Fibroblast of gingiva (primary cell): ENCODE measurements around the gene SLC6A5.
"Not testable (repeated sequence)": the region's sequence is repeated elsewhere in the genome, so short reads cannot be mapped to it uniquely, and the experiment has no call there.

Experiments
- DNase-seq: peaks from one replicate; pipeline ENCODE4 v3.0.0-alpha.2; 2011; ENCODE audit warnings: low read depth

Gene SLC6A5

GRCh38 chr11:20599221-20600019 is at the start of gene SLC6A5:
TSS of gene SLC6A5 (plus strand) at chr11:20599608. CDS start at chr11:20599673, 65 bp downstream.
- DNase-seq: no peak

GRCh38 chr11:20551096-20551495 is 48.3 kb upstream of the SLC6A5 start:
- DNase-seq: no peak

GRCh38 chr11:20555783-20556182 is 43.6 kb upstream of the SLC6A5 start:
- no peak for DNase-seq

- not testable (repeated sequence) for DNase-seq
Observed at GRCh38 chr11:20556396-20556795, 43.0 kb upstream of the SLC6A5 start.

GRCh38 chr11:20558741-20559140 is 40.7 kb upstream of the SLC6A5 start:
- DNase-seq: no peak

GRCh38 chr11:20559523-20560300 is 39.7 kb upstream of the SLC6A5 start:
- no peak for DNase-seq

GRCh38 chr11:20561915-20562314 is 37.5 kb upstream of the SLC6A5 start:
- no peak for DNase-seq

GRCh38 chr11:20563866-20564265 is 35.5 kb upstream of the SLC6A5 start:
- no peak for DNase-seq

GRCh38 chr11:20564846-20565635 is 34.4 kb upstream of the SLC6A5 start:
- no peak for DNase-seq

GRCh38 chr11:20566115-20566514 is 33.3 kb upstream of the SLC6A5 start:
- DNase-seq: not testable (repeated sequence)

GRCh38 chr11:20566591-20567434 is 32.6 kb upstream of the SLC6A5 start:
- DNase-seq: no peak

- DNase-seq: not testable (repeated sequence)
Observed at GRCh38 chr11:20579725-20580124, 19.7 kb upstream of the SLC6A5 start.

GRCh38 chr11:20583201-20583600 is 16.2 kb upstream of the SLC6A5 start:
- no peak for DNase-seq

GRCh38 chr11:20584093-20584774 is 15.2 kb upstream of the SLC6A5 start:
- DNase-seq: no peak

GRCh38 chr11:20589796-20590195 is 9.6 kb upstream of the SLC6A5 start:
- no peak for DNase-seq

- DNase-seq: no peak
Observed at GRCh38 chr11:20590381-20590780, 9.0 kb upstream of the SLC6A5 start.

GRCh38 chr11:20592741-20593140 is 6.7 kb upstream of the SLC6A5 start:
- DNase-seq: no peak

- DNase-seq: no peak
Observed at GRCh38 chr11:20594274-20595061, 4.9 kb upstream of the SLC6A5 start.

GRCh38 chr11:20595101-20595500 is 4.3 kb upstream of the SLC6A5 start:
- DNase-seq: no peak
